ENCODE data around the gene PLEKHM2.

DNA sequence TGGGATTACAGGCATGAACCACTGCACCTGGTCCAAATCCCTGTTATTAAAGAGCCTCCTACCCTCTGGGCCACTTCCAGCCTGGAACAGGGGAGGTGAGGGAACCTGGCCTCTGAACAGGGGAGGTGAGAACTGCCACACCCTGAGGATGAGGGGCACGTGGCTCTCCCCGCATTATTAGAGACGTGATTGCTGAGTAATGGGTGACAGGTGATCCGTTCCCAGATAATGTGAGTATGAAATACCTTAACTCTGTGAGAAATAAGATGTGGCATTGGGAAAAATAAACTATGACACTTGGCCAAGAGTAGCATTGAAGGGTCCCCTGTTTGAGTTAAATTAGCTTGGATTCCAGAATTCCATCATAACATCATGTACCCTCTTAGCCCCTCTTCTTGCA lies 38.3 kb downstream of the PLEKHM2 start:
- TF ChIP-seq SMC3 (IDR thresholded peaks at IDR 0.05; ENCODE audit: low read depth, low read length), result no peak
- no peak for TF ChIP-seq CTCF (conservative IDR thresholded peaks at IDR 0.05; ENCODE audit: low read depth, low read length)
- no peak for TF ChIP-seq POLR2A (IDR thresholded peaks at IDR 0.05; ENCODE audit: low read depth, low read length)
- no peak for TF ChIP-seq RAD21 (IDR thresholded peaks at IDR 0.05; ENCODE audit: low read length)
- no peak for TF ChIP-seq NFE2L2 (IDR thresholded peaks at IDR 0.05; ENCODE audit: low read depth, low read length)
- TF ChIP-seq CHD1 (IDR thresholded peaks at IDR 0.05; ENCODE audit: low read depth, low read length), result no peak
- no peak for TF ChIP-seq BHLHE40 (IDR thresholded peaks at IDR 0.05; ENCODE audit: low read depth, low read length)
- TF ChIP-seq, protein P1, sequence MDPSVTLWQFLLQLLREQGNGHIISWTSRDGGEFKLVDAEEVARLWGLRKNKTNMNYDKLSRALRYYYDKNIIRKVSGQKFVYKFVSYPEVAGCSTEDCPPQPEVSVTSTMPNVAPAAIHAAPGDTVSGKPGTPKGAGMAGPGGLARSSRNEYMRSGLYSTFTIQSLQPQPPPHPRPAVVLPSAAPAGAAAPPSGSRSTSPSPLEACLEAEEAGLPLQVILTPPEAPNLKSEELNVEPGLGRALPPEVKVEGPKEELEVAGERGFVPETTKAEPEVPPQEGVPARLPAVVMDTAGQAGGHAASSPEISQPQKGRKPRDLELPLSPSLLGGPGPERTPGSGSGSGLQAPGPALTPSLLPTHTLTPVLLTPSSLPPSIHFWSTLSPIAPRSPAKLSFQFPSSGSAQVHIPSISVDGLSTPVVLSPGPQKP (IDR thresholded peaks at IDR 0.05; ENCODE audit: borderline replicate concordance, low read depth, low read length), result no peak
- no peak for TF ChIP-seq FOS (IDR thresholded peaks at IDR 0.05; ENCODE audit: low read depth, low read length)
- TF ChIP-seq, protein P2, sequence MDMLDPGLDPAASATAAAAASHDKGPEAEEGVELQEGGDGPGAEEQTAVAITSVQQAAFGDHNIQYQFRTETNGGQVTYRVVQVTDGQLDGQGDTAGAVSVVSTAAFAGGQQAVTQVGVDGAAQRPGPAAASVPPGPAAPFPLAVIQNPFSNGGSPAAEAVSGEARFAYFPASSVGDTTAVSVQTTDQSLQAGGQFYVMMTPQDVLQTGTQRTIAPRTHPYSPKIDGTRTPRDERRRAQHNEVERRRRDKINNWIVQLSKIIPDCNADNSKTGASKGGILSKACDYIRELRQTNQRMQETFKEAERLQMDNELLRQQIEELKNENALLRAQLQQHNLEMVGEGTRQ (IDR thresholded peaks at IDR 0.05; ENCODE audit: low read depth, low read length), result no peak
- TF ChIP-seq CEBPB (IDR thresholded peaks at IDR 0.05; ENCODE audit: low read depth, low read length), result no peak
- no peak for TF ChIP-seq RFX5 (IDR thresholded peaks at IDR 0.05; ENCODE audit: low read depth, low read length)

Data from IMR-90 (cell line).